Subcutaneous adipose tissue (tissue), 4 donors: ENCODE data around the gene PPM1B. TPM values are rescaled to one million over a fixed set of nuclear protein-coding genes. Genes with fewer than 3 reads are reported as not detected.

ENCODE experiments used
- CTCF ChIP-seq: fragments of 450-650 bp; IDR thresholded peaks from one replicate; pipeline ENCODE4 v1.5.1; 2016; ENCODE audit warnings: low read depth, mild to moderate bottlenecking, control low read depth, antibody characterized with exemption, moderate library complexity
- small RNA-seq: library from RNA; depleted of rRNA; stranded (forward); fragments of <200 nt; gene quantifications from one replicate; pipeline ENCODE3, GENCODE V24; 2016
- total RNA-seq, 4 donors: library from RNA; depleted of rRNA; stranded (reverse); fragments of >200 nt; gene quantifications; one replicate each; pipeline ENCODE4 v1.1.0, GENCODE V29; 2016

The PPM1B gene
- total RNA-seq, 4 donors from 2014 or later: 73.1 to 150 (median 83.2) TPM

DNA sequence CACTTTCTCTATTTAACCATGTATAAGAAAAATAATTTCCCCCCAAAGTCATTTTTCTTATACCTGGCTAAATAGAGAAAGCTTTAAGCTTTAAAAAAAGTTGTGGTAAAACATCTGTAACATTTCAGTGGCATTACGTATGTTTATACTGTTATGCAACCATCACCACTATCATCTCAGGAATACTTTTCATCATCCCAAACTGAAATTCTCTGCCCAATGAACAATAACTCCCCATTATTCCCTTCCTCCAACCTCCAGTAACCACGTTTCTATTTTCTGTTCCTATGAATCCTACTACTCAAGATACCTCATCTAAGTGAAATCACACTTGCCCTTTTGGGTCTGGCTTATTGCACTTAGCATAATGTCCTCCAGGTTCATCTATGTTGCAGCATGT is 104.9 kb downstream of the PPM1B start:
- no peak for TF ChIP-seq CTCF

DNA sequence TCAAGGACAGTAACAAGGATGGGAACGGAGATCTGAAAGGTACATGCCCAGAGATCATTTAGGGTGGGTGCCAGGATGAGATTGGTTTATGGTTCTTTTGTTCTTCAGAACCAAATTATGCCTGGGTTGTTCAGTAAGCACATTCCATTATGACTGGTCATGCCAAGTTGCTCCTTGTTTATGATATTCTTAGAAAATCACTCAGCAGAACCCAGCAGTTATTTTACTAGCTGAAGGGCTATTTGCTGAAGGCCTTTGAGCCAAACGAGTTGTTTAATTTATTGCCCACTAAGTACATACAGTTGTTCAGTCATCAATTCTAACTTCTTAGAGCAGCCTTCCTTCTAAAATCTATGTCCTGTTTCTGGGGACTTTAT is 107.2 kb downstream of the PPM1B start:
- TF ChIP-seq CTCF: no peak

- no peak for TF ChIP-seq CTCF
These were observed 108.9 kb downstream of the PPM1B start for GRCh38 chr2:44277541-44277940.

DNA sequence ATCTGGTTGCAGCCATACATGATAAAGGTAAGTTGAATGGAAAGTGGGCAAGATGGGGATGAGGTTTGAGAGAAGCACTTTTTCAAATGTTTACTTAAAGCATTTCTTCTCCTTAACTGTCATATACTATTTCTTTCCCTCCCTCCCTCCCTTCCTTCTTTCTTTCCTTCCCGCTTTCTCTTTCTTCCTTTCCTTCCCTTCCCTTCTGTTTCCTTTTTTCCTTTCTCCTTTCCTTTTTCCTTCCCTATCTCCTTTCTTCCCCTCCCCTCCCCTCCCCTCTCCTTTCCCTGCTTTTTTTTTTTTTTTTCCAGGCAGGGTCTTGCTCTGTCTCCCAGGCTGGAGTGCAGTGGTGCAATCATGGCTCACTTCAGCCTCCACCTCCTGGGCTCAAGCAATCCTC is 112.2 kb downstream of the PPM1B start:
- TF ChIP-seq CTCF: no peak

Small RNA genes within 50 kb of the gene (small RNA-seq; reads per million reads assigned to genes)
- not detected for gene RNU6-566P

Other genes starting within 250 kb of the PPM1B start
- 10 to 100 TPM; 47.1 to 66.7 (median 55.6) TPM for gene LRPPRC, start 172.9 kb upstream of the PPM1B start, total RNA-seq
- 1 to 10 TPM in 2 of 4 donors, under 1 TPM in 1, not detected in 1; 0.19 to 1.3 (median 1.2) TPM for gene SLC3A1, start 106.6 kb downstream of the PPM1B start, total RNA-seq
- 10 to 100 TPM; 21.5 to 47.4 (median 28.2) TPM for gene PREPL, start 192.6 kb downstream of the PPM1B start, total RNA-seq
- 10 to 100 TPM in 2 of 4 donors, 1 to 10 TPM in 2; 7.7 to 14.0 (median 10.3) TPM for gene CAMKMT, start 193.1 kb downstream of the PPM1B start, total RNA-seq